OCI-LY1 (cell line): ENCODE results near the gene IKZF3.

Experiments used
- CTCF ChIP-seq: fragments of 200-600 bp; sonication (generic), shearing (Covaris generic); IDR thresholded peaks from 2 replicates; pipeline ENCODE4 v1.5.1; 2017; ENCODE audit warnings: mild to moderate bottlenecking, antibody characterized with exemption, low read length, moderate library complexity, mixed read lengths
- EZH2 ChIP-seq: fragments of 200-600 bp; sonication (generic), shearing (Covaris generic); IDR thresholded peaks from 2 replicates; pipeline ENCODE4 v1.8.0; 2017; ENCODE audit warnings: borderline replicate concordance, mixed run types, mild to moderate bottlenecking, antibody characterized with exemption, low read length, moderate library complexity, mixed read lengths

GRCh38 chr17:39775031-39775430, 89.1 kb downstream of the IKZF3 start:
- no peak for TF ChIP-seq CTCF
- TF ChIP-seq EZH2: no peak
